Measurements from ENCODE around the gene TMEM132A.
A peak's percentile ranks its signal among the peaks of the same experiment; 100 is the strongest.

The TMEM132A gene

DNA sequence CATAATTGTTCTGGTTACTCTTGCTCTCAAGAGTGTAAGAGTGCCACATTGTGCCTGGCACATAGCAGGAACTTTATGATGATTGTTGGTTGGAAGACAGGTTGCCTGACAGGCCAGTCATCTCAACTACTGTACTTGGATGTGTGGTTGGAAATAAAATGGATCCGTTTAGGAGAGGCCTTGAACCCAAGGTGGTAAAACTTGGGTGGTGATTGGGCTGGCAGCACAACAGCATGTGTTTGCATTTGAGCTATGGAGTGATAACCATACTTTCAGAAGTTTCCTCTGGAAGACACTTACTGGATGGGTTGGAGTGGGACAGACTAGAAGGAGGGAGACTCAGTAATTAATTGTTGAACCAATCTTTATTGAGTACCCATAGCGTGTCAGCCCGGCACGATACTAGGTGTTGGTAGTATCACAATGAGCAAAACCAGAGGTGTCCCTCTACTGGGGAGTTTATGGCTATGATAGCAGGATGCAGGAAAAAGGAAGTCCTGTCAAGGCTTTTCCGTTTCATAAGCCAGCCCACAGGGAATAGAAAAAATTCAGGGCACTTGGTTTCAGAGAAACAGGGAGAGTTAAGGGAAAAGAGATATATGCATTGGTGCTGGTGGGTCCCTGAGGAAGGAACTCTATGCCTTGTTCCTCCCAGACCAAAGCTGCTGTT, 13.4 kb upstream of the TMEM132A start:
- DNase-seq (ENCODE audit: low read depth in 2 of 2), result no peak
- H3K4me3 ChIP-seq (replicated peaks in 1 of 2; ENCODE audit: low read depth in 2 of 2, low read length in 2 of 2), result no peak overlapping the region
- TF ChIP-seq, protein P1, sequence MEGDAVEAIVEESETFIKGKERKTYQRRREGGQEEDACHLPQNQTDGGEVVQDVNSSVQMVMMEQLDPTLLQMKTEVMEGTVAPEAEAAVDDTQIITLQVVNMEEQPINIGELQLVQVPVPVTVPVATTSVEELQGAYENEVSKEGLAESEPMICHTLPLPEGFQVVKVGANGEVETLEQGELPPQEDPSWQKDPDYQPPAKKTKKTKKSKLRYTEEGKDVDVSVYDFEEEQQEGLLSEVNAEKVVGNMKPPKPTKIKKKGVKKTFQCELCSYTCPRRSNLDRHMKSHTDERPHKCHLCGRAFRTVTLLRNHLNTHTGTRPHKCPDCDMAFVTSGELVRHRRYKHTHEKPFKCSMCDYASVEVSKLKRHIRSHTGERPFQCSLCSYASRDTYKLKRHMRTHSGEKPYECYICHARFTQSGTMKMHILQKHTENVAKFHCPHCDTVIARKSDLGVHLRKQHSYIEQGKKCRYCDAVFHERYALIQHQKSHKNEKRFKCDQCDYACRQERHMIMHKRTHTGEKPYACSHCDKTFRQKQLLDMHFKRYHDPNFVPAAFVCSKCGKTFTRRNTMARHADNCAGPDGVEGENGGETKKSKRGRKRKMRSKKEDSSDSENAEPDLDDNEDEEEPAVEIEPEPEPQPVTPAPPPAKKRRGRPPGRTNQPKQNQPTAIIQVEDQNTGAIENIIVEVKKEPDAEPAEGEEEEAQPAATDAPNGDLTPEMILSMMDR (IDR thresholded peaks at IDR 0.05; ENCODE audit: low read depth, low read length), result no peak

DNA sequence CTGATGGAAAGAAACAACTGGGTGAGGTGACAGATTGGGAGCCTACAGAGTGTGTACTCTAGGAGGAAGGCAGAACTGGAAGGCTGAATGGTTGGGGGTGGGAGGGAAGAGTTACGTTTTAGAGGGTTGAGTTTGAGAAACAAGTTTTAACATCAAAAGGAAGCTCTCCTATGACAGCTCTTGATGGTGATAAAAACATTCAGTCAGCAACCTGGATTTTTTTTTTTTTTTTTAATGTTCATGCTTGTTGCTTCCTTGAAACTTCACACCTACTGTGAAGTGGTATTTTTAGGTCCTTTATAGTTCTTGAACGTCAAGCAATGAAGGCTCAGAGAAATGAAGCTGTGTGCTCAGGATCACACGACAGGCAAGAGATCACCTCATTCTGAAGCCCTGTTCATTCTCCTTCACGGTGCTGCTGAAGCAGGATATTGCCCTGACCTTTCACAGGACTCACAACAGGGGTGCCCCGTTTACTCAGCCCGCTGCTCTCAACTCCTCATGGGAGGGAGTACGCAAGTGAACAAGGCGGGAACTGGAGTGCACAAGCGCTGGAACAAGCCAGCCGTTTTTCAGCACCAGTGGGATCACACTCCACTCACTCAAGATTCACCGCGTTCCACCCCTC, 11.9 kb upstream of the TMEM132A start:
- DNase-seq (ENCODE audit: low read depth in 2 of 2), result no peak
- H3K4me3 ChIP-seq (replicated peaks in 1 of 2; ENCODE audit: low read depth in 2 of 2, low read length in 2 of 2), result no peak overlapping the region

GRCh38 chr11:60912851-60913528, 11.3 kb upstream of the TMEM132A start:
- TF ChIP-seq, protein P1 (IDR thresholded peaks at IDR 0.05; ENCODE audit: low read depth, low read length), result no peak
- no peak for DNase-seq (ENCODE audit: low read depth in 2 of 2)
- H3K4me3 ChIP-seq (replicated peaks in 1 of 2; ENCODE audit: low read depth in 2 of 2, low read length in 2 of 2), result peak overlapping the region in 1 of 2 donors; percentile 86

More for the DNA sequence above, 11.9 kb upstream of the TMEM132A start:
- TF ChIP-seq, protein P1 (IDR thresholded peaks at IDR 0.05; ENCODE audit: low read depth, low read length), result no peak

- H3K4me3 ChIP-seq (replicated peaks in 1 of 2; ENCODE audit: low read depth in 2 of 2, low read length in 2 of 2), result peak within 1 kb of the TSS; percentile 86 to 87
- DNase-seq (ENCODE audit: low read depth in 2 of 2), result peak; percentile 90 to 92
- TF ChIP-seq, protein P1 (IDR thresholded peaks at IDR 0.05; ENCODE audit: low read depth, low read length), result no peak
Observed at GRCh38 chr11:60913793-60914632, 10.2 kb upstream of the TMEM132A start, which contains the start of gene TMEM109. TMEM109 (plus strand) TSS chr11:60914158; CDS start chr11:60919694, 5,536 bp downstream.

GRCh38 chr11:60914633-60915247, 9.5 kb upstream of the TMEM132A start:
- TF ChIP-seq, protein P1 (IDR thresholded peaks at IDR 0.05; ENCODE audit: low read depth, low read length), result no peak
- peak overlapping the region; percentile 86 to 87 for H3K4me3 ChIP-seq (replicated peaks in 1 of 2; ENCODE audit: low read depth in 2 of 2, low read length in 2 of 2)
- DNase-seq (ENCODE audit: low read depth in 2 of 2), result peak; percentile 26 to 46

Data from cardiac fibroblast (primary cell).